K562 (cell line): ENCODE measurements around the gene YTHDF1. TPM values are rescaled to one million over a fixed set of nuclear protein-coding genes. Genes with fewer than 3 reads are reported as not detected.

Source experiments
- ATAC-seq: fragments of 200-7000 bp; cut with Tn5 transposase; 3 replicates; pipeline ENCODE4 v1.9.1; 2020; ENCODE audit warnings: moderate library complexity
- BruUV-seq: library from RNA; stranded (reverse); fragments of 400-500 nt; replicated peaks from 2 replicates; lab custom pipeline; 2021; lab: Mats Ljungman, UMichigan
- CTCF ChIA-PET: fragments of 300-600 bp; formaldehyde crosslinking; extraction: SDS; loops from one replicate; lab custom pipeline; 2021; ENCODE audit warnings: low intra/inter-chr PET ratio; lab: Yijun Ruan, JAX
- POLR2A ChIA-PET: fragments of 300-600, 350-650 bp; sonication (Branson Sonifier 250); formaldehyde crosslinking; extraction: SDS; loops from one replicate; lab custom pipeline; 2021; ENCODE audit warnings: antibody characterized with exemption, inconsistent platforms; lab: Yijun Ruan, JAX
- DNase-seq, 4 experiments: peaks; one replicate each; pipeline versions ENCODE4 v3.0.0 to v3.0.0-alpha.2; 2011 to 2018; ENCODE audit warnings: low spot score in 3 of 4, mixed read lengths in 3 of 4; ENCODE audit errors: extremely low read depth in 1 of 4
- FAIRE-seq: peaks from 2 replicates; lab custom pipeline; 2011; peaks lifted over from hg19 to GRCh38; lab: Jason Lieb, UNC
- H2AFZ ChIP-seq: 2 replicates; pipeline ENCODE4 v1.6.0; 2011; ENCODE audit warnings: low read depth, low read length, control low read depth, inconsistent platforms
- H3K27ac ChIP-seq: fragments of 200-600 bp; 3 replicates; pipeline ENCODE4 v1.8.0; 2011; ENCODE audit warnings: low read depth, mild to moderate bottlenecking, control low read depth, inconsistent platforms, low read length, moderate library complexity, mixed read lengths; ENCODE audit errors: extremely low read depth
- H3K27me3 ChIP-seq, 2 experiments: fragments of 300-600 bp in 1 of 2; 2 replicates in 1 of 2; 3 replicates in 1 of 2; pipeline versions ENCODE4 v1.6.0 to v1.8.0; 2011; ENCODE audit warnings: inconsistent platforms in 2 of 2, low read length in 2 of 2, mild to moderate bottlenecking in 1 of 2, mixed read lengths in 1 of 2, moderate library complexity in 1 of 2; ENCODE audit not compliant: control insufficient read depth in 2 of 2, insufficient read depth in 2 of 2
- H3K36me3 ChIP-seq: fragments of 300-600 bp; 3 replicates; pipeline ENCODE4 v1.8.0; 2011; ENCODE audit warnings: mild to moderate bottlenecking, low read length, inconsistent platforms; ENCODE audit not compliant: control insufficient read depth, insufficient read depth
- H3K4me1 ChIP-seq, 2 experiments: fragments of 200-600 bp in 1 of 2; replicated peaks in 1 of 2; 2 replicates in 1 of 2; 3 replicates in 1 of 2; pipeline versions ENCODE4 v1.5.1 to v1.8.0; 2011; ENCODE audit warnings: inconsistent platforms in 2 of 2, low read length in 2 of 2, mild to moderate bottlenecking in 1 of 2, mixed read lengths in 1 of 2, moderate library complexity in 1 of 2; ENCODE audit not compliant: control insufficient read depth in 2 of 2, insufficient read depth in 2 of 2
- H3K4me2 ChIP-seq: 2 replicates; pipeline ENCODE4 v1.6.1; 2011; ENCODE audit warnings: low read length, control low read depth, inconsistent platforms, mixed read lengths; ENCODE audit not compliant: insufficient read depth
- H3K4me3 ChIP-seq: fragments of 200-600 bp; sonication (generic), shearing (Covaris generic); 2 replicates; pipeline ENCODE4 v1.5.1; 2016; ENCODE audit warnings: control low read depth, inconsistent platforms
- H3K79me2 ChIP-seq: fragments of 200-600 bp; 3 replicates; pipeline ENCODE4 v1.8.0; 2011; ENCODE audit warnings: low read length, inconsistent platforms; ENCODE audit not compliant: control insufficient read depth, insufficient read depth
- H3K9ac ChIP-seq, 2 experiments: 2 replicates each; pipeline versions ENCODE4 v1.6.0 to v1.6.1; 2011; ENCODE audit warnings: low read depth in 2 of 2, low read length in 2 of 2, control low read depth in 1 of 2, inconsistent platforms in 1 of 2, mild to moderate bottlenecking in 1 of 2, mixed read lengths in 1 of 2; ENCODE audit not compliant: insufficient read depth in 1 of 2
- H3K9me1 ChIP-seq: one replicate; pipeline ENCODE4 v1.6.0; 2011; ENCODE audit warnings: inconsistent platforms, mild to moderate bottlenecking, low read length, moderate library complexity; ENCODE audit not compliant: control insufficient read depth, insufficient read depth
- H3K9me3 ChIP-seq: replicated peaks from 2 replicates; pipeline ENCODE4 v1.5.1; 2011; ENCODE audit warnings: low read depth, low read length, inconsistent platforms; ENCODE audit not compliant: control insufficient read depth, insufficient read depth
- H4K20me1 ChIP-seq: replicated peaks from 2 replicates; pipeline ENCODE4 v1.6.1; 2011; ENCODE audit warnings: low read length, inconsistent platforms, mixed read lengths; ENCODE audit not compliant: control insufficient read depth, insufficient read depth
- BCOR ChIP-seq: fragments of 450-650 bp; IDR thresholded peaks from 2 replicates; pipeline ENCODE4 v1.6.1; 2016
- BRD9 ChIP-seq: fragments of 450-650 bp; IDR thresholded peaks from 2 replicates; pipeline ENCODE4 v1.6.1; 2018; ENCODE audit warnings: low read depth; ENCODE audit not compliant: partially characterized antibody
- ZFP36 ChIP-seq: fragments of 150-350 bp; IDR thresholded peaks from 2 replicates; pipeline ENCODE4 v1.6.1; 2018; ENCODE audit warnings: low read length, low read depth; ENCODE audit not compliant: partially characterized antibody
- ZNF586 ChIP-seq: fragments of 450-650 bp; formaldehyde crosslinking; conservative IDR thresholded peaks from 2 replicates; pipeline ENCODE4 v1.4.0; 2020; ENCODE audit warnings: mild to moderate bottlenecking, moderate library complexity
- WGBS: fragments of 100-300 bp; shearing (Covaris generic); methylation state at CpG from one replicate; pipeline ENCODE4 v1.1.6; 2016; ENCODE audit warnings: low coverage, mixed read lengths; ENCODE audit not compliant: insufficient coverage; ENCODE audit errors: missing lambda C conversion rate; 5-methylcytosine and 5-hydroxymethylcytosine counted together
- in situ Hi-C: fragments of 300-500 bp; cut with MboI; formaldehyde crosslinking; loops from 4 replicates; pipeline ENCODE4 v1.15.0; 2018; ENCODE audit warnings: inconsistent platforms, mixed read lengths
- intact Hi-C: fragments of 100-400 bp; cut with micrococcal nuclease; formaldehyde crosslinking; loops from 2 replicates; pipeline ENCODE4 v1.14.2; 2022
- polyA plus RNA-seq, 8 experiments: library from polyadenylated mRNA; depleted of rRNA in 4 of 8; stranded (reverse) in 5 of 8; unstranded in 3 of 8; fragments of >200 nt; fragmentation: Nextera tagmentation in 2 of 8; fragmentation: Illumina TruSeq in 1 of 8; extraction: Ambion mirVana in 2 of 8; extraction: Trizol in 1 of 8; gene quantifications; 2 replicates each; pipeline versions ENCODE4 v1.2.1 to v1.2.3, GENCODE V29; 2011 to 2014; ENCODE audit warnings: inconsistent platforms in 1 of 8, missing spikeins in 1 of 8
- total RNA-seq, 7 experiments: library from RNA; depleted of rRNA in 6 of 7; stranded (reverse); fragments of >200 nt in 6 of 7; fragmentation: Illumina TruSeq in 2 of 7; extraction: Trizol in 2 of 7; gene quantifications; 2 replicates each; pipeline versions ENCODE4 v1.2.1 to v1.2.3, GENCODE V29; 2011 to 2021; ENCODE audit warnings: low replicate concordance in 1 of 7
- TF ChIP-seq, protein P1 (sequence below): fragments of 250-450 bp; sonication (Bioruptor Pico); IDR thresholded peaks from 2 replicates; pipeline ENCODE4 v1.8.0; 2021; ENCODE audit warnings: mild to moderate bottlenecking, moderate library complexity
- TF ChIP-seq, protein P2 (sequence below): fragments of 450-650 bp; IDR thresholded peaks from 2 replicates; pipeline ENCODE4 v1.6.1; 2016; ENCODE audit warnings: missing biosample characterization, missing genetic modification characterization

Gene YTHDF1
- total and polyA plus RNA-seq, 9 of the 15 experiments (the other 6 are each of a cell fraction or from before 2014, with no cell fraction given) = 10.1 to 42.4 (median 27.8) TPM

DNA sequence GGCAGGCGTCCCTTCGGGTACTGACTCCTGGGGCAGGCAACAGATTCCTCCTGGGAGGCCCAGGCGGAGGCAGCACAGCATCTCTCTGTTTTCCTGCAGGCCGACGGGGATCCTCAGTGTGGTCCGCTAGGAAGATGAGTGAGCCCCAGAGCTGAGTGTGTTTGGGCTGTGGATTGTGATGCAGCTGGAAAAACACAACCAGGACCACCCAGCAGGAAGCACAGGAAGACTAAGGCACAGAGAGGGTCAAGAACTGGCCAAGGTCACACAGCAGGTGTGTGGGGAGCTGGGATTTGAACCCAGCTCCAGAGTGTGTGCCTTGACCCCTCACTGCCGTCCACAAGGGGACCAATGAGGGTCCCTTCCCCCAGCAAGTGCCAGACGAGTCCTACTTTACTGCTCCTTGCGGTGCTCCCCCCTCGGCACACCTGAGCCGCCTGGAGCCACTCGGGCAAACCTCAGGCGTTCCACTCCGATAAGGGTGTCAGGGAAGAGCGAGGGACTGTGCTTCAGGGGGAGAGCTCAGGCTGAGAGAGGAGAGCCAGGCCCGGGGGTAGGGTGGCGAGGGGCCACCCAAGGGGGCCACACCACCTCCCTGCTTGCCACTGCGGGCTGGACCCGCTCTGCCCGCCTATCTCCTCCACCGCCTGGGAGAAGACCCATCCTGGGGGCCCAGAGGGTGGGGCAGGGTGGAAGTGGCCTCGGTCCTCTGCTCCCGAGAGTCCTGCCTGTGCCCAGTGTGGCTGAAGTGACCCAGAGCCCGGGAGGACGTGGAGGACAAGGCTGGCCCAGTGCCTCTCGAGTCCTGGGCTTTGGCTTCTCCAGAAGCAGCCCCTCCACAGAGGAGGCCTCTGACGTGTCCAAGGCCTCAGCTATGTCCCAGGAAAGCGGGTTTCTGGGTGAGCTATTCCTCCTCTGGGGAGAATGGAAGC, 63.3 kb downstream of the YTHDF1 start:
- H3K4me3 ChIP-seq = no peak overlapping the region
- intact Hi-C loops = no loop called here
- TF ChIP-seq ZFP36 (peak; percentile 56), BRD9 (peak; percentile 93), BCOR (peak; percentile 44; the same call in 1 of the 2 replicates), ZNF586 (CRISPR knock-in tag) (no peak)
- TF ChIP-seq, protein P1, sequence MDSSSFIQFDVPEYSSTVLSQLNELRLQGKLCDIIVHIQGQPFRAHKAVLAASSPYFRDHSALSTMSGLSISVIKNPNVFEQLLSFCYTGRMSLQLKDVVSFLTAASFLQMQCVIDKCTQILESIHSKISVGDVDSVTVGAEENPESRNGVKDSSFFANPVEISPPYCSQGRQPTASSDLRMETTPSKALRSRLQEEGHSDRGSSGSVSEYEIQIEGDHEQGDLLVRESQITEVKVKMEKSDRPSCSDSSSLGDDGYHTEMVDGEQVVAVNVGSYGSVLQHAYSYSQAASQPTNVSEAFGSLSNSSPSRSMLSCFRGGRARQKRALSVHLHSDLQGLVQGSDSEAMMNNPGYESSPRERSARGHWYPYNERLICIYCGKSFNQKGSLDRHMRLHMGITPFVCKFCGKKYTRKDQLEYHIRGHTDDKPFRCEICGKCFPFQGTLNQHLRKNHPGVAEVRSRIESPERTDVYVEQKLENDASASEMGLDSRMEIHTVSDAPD (CRISPR knock-in tag) = no peak
- TF ChIP-seq, protein P2, sequence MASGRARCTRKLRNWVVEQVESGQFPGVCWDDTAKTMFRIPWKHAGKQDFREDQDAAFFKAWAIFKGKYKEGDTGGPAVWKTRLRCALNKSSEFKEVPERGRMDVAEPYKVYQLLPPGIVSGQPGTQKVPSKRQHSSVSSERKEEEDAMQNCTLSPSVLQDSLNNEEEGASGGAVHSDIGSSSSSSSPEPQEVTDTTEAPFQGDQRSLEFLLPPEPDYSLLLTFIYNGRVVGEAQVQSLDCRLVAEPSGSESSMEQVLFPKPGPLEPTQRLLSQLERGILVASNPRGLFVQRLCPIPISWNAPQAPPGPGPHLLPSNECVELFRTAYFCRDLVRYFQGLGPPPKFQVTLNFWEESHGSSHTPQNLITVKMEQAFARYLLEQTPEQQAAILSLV (tag) = no peak
- no TSS peak for BruUV-seq
- 3% methylated on average over 22 of the region's 28 CpGs for WGBS
- in situ Hi-C loops = no loop called here
- H3K9me1 ChIP-seq = no peaks in the 10 kb centered on the region
- peaks cover 0 to 10% of the 10 kb centered on the region in 2 experiments; a peak in 2 of 5 replicates for H3K4me1 ChIP-seq
- peaks cover 18 to 72% of the 10 kb centered on the region in 2 experiments; a peak in 3 of 5 replicates for H3K27me3 ChIP-seq
- H3K36me3 ChIP-seq = no peaks in the 10 kb centered on the region
- H3K9ac ChIP-seq = no peak overlapping the region
- peaks cover 4% of the 10 kb centered on the region for H3K9me3 ChIP-seq
- peaks cover 5% of the 10 kb centered on the region; the same call in 1 of the 2 replicates for H4K20me1 ChIP-seq
- ChIA-PET CTCF (no interaction called here), POLR2A (interaction anchor here (0.6 to 0.9 kb wide), 3 partner anchors 12 to 136 kb away, joined by 3 to 4 read pairs (median 3); no protein-coding TSS in a partner anchor)
- no peak overlapping the region for H3K4me2 ChIP-seq
- no peak for FAIRE-seq
- ATAC-seq = no peak
- no peak overlapping the region for H3K27ac ChIP-seq
- no peak overlapping the region for H2AFZ ChIP-seq
- no peaks in the 10 kb centered on the region for H3K79me2 ChIP-seq
- DNase-seq = no peak
